Type B pancreatic cell (in vitro differentiated cells): ENCODE data around the gene AFF3. TPM values are rescaled to one million over a fixed set of nuclear protein-coding genes. Genes with fewer than 3 reads are reported as not detected.

Experiments used
- DNase-seq: peaks from one replicate; pipeline ENCODE4 v3.0.0; 2021; ENCODE audit warnings: mixed read lengths; ENCODE audit not compliant: unreplicated experiment; ENCODE audit errors: extremely low spot score
- H3K27ac Mint-ChIP-seq: 2 replicates; pipeline ENCODE4 v1.8.0; 2021; ENCODE audit warnings: mild to moderate bottlenecking, mixed read lengths
- H3K27me3 Mint-ChIP-seq: 2 replicates; pipeline ENCODE4 v1.8.0; 2021; ENCODE audit warnings: mixed read lengths
- H3K36me3 Mint-ChIP-seq: 2 replicates; pipeline ENCODE4 v1.8.0; 2021; ENCODE audit warnings: mixed read lengths
- H3K4me1 Mint-ChIP-seq: one replicate; pipeline ENCODE4 v1.8.0; 2021; ENCODE audit warnings: mixed read lengths; ENCODE audit not compliant: unreplicated experiment
- H3K4me3 Mint-ChIP-seq: 2 replicates; pipeline ENCODE4 v1.8.0; 2021; ENCODE audit warnings: mild to moderate bottlenecking, mixed read lengths
- H3K9me3 Mint-ChIP-seq: 2 replicates; pipeline ENCODE4 v1.8.0; 2021; ENCODE audit warnings: mixed read lengths
- CTCF ChIP-seq: fragments of 200-600 bp; sonication (generic); conservative IDR thresholded peaks from 2 replicates; pipeline ENCODE4 v1.5.0; 2021; ENCODE audit warnings: antibody characterized with exemption, mild to moderate bottlenecking
- total RNA-seq: library from RNA; stranded (reverse); gene quantifications from 2 replicates; pipeline ENCODE4 v1.2.1, GENCODE V29; 2021; ENCODE audit warnings: low replicate concordance

The AFF3 gene
- total RNA-seq, 1 donor from 2014 or later: 29.2 TPM

GRCh38 chr2:99550368-99550767, 592.0 kb downstream of the AFF3 start:
- Mint-ChIP-seq H3K4me3 (no peak overlapping the region), H3K9me3 (no peaks in the 10 kb centered on the region), H3K36me3 (no peaks in the 10 kb centered on the region), H3K27me3 (peaks cover 9% of the 10 kb centered on the region), H3K4me1 (no peaks in the 10 kb centered on the region), H3K27ac (no peak overlapping the region)
- DNase-seq: no peak
- no peak for TF ChIP-seq CTCF

- no peaks in the 10 kb centered on the region for H3K9me3 Mint-ChIP-seq
These were observed 596.8 kb downstream of the AFF3 start for GRCh38 chr2:99545604-99546003.

GRCh38 chr2:99545066-99545465, 597.3 kb downstream of the AFF3 start:
- Mint-ChIP-seq H3K9me3 (no peaks in the 10 kb centered on the region), H3K27me3 (no peaks in the 10 kb centered on the region), H3K4me1 (no peaks in the 10 kb centered on the region), H3K4me3 (no peak overlapping the region), H3K36me3 (no peaks in the 10 kb centered on the region), H3K27ac (no peak overlapping the region)
- TF ChIP-seq CTCF: no peak
- DNase-seq: no peak

More at GRCh38 chr2:99545604-99546003, 596.8 kb downstream of the AFF3 start:
- Mint-ChIP-seq H3K27me3 (no peaks in the 10 kb centered on the region), H3K36me3 (no peaks in the 10 kb centered on the region), H3K4me3 (no peak overlapping the region), H3K27ac (no peak overlapping the region), H3K4me1 (no peaks in the 10 kb centered on the region)
- DNase-seq: no peak
- TF ChIP-seq CTCF: no peak

- Mint-ChIP-seq H3K9me3 (no peaks in the 10 kb centered on the region), H3K27ac (no peak overlapping the region), H3K27me3 (no peaks in the 10 kb centered on the region), H3K36me3 (no peaks in the 10 kb centered on the region), H3K4me3 (no peak overlapping the region), H3K4me1 (no peaks in the 10 kb centered on the region)
- DNase-seq: no peak
- TF ChIP-seq CTCF: no peak
These were observed 597.8 kb downstream of the AFF3 start for GRCh38 chr2:99544608-99545007.

- no peaks in the 10 kb centered on the region for H3K27me3 Mint-ChIP-seq
- no peaks in the 10 kb centered on the region for H3K36me3 Mint-ChIP-seq
- H3K9me3 Mint-ChIP-seq: no peaks in the 10 kb centered on the region
- TF ChIP-seq CTCF: no peak
- no peaks in the 10 kb centered on the region for H3K4me1 Mint-ChIP-seq
- no peak for DNase-seq
- no peak overlapping the region for H3K27ac Mint-ChIP-seq
- no peak overlapping the region for H3K4me3 Mint-ChIP-seq
These were observed 599.1 kb downstream of the AFF3 start for GRCh38 chr2:99543247-99543646.

- TF ChIP-seq CTCF: no peak
- no peak overlapping the region for H3K27ac Mint-ChIP-seq
- H3K4me3 Mint-ChIP-seq: no peak overlapping the region
- peaks cover 8% of the 10 kb centered on the region for H3K9me3 Mint-ChIP-seq
- H3K4me1 Mint-ChIP-seq: no peaks in the 10 kb centered on the region
- no peaks in the 10 kb centered on the region for H3K36me3 Mint-ChIP-seq
- no peaks in the 10 kb centered on the region for H3K27me3 Mint-ChIP-seq
- DNase-seq: no peak
These were observed 604.4 kb downstream of the AFF3 start for GRCh38 chr2:99537910-99538485.
